Fibroblast of lung (primary cell): ENCODE measurements around the gene PDP2. TPM values are rescaled to one million over a fixed set of nuclear protein-coding genes. Genes with fewer than 3 reads are reported as not detected.

Experiments used
- DNase-seq, 2 donors: peaks; one replicate each; pipeline versions ENCODE4 v3.0.0 to v3.0.0-alpha.2; 2010; ENCODE audit warnings: low read depth in 2 of 2
- H2AFZ ChIP-seq: 2 replicates; pipeline ENCODE4 v1.5.1; 2012; ENCODE audit warnings: low read length, control low read depth, inconsistent platforms
- H3K27ac ChIP-seq: 2 replicates; pipeline ENCODE4 v1.5.1; 2011; ENCODE audit warnings: low read length, control low read depth; ENCODE audit not compliant: insufficient read depth
- H3K27me3 ChIP-seq: 2 replicates; pipeline ENCODE4 v1.5.1; 2011; ENCODE audit warnings: mild to moderate bottlenecking, low read length; ENCODE audit not compliant: control insufficient read depth, insufficient read depth
- H3K36me3 ChIP-seq: 2 replicates; pipeline ENCODE4 v1.5.1; 2011; ENCODE audit warnings: low read length; ENCODE audit not compliant: control insufficient read depth, insufficient read depth
- H3K4me1 ChIP-seq: 2 replicates; pipeline ENCODE4 v1.5.1; 2011; ENCODE audit warnings: low read length; ENCODE audit not compliant: control insufficient read depth, insufficient read depth; ENCODE audit errors: extremely low read depth
- H3K4me2 ChIP-seq: 2 replicates; pipeline ENCODE4 v1.5.1; 2011; ENCODE audit warnings: low read length, control low read depth; ENCODE audit not compliant: insufficient read depth; ENCODE audit errors: extremely low read depth
- H3K4me3 ChIP-seq, 4 experiments: fragments of 200-600 bp in 1 of 4; sonication (generic) in 1 of 4; replicated peaks in 1 of 4; 2 replicates each; pipeline ENCODE4 v1.5.1; 2011 to 2016; ENCODE audit warnings: low read length in 4 of 4, low read depth in 3 of 4, mild to moderate bottlenecking in 3 of 4, control low read depth in 2 of 4, inconsistent platforms in 1 of 4, mixed read lengths in 1 of 4; ENCODE audit not compliant: insufficient read depth in 1 of 4; ENCODE audit errors: control extremely low read depth in 1 of 4
- H3K79me2 ChIP-seq: 2 replicates; pipeline ENCODE4 v1.5.1; 2012; ENCODE audit warnings: mild to moderate bottlenecking, low read length, inconsistent platforms; ENCODE audit not compliant: control insufficient read depth, insufficient read depth
- H3K9ac ChIP-seq: 2 replicates; pipeline ENCODE4 v1.5.1; 2011; ENCODE audit warnings: mild to moderate bottlenecking, low read length, control low read depth; ENCODE audit not compliant: insufficient read depth
- H3K9me3 ChIP-seq: 2 replicates; pipeline ENCODE4 v1.5.1; 2012; ENCODE audit warnings: low read depth, low read length; ENCODE audit not compliant: control insufficient read depth, insufficient read depth
- H4K20me1 ChIP-seq: 2 replicates; pipeline ENCODE4 v1.5.1; 2011; ENCODE audit warnings: low read length; ENCODE audit not compliant: control insufficient read depth, insufficient read depth; ENCODE audit errors: extremely low read depth
- EZH2 ChIP-seq: IDR thresholded peaks from 2 replicates; pipeline ENCODE4 v1.5.1; 2012; ENCODE audit warnings: low read length, control low read depth, mild to moderate bottlenecking; ENCODE audit errors: missing control alignments
- polyA plus RNA-seq, 2 donors: library from polyadenylated mRNA; depleted of rRNA in 1 of 2; stranded (reverse) in 1 of 2; unstranded in 1 of 2; fragments of >200 nt; gene quantifications; 2 replicates each; pipeline ENCODE4 v1.2.1, GENCODE V29; 2011 to 2012; ENCODE audit warnings: missing spikeins in 1 of 2
- total RNA-seq: library from RNA; depleted of rRNA; stranded (reverse); fragments of >200 nt; gene quantifications from 2 replicates; pipeline ENCODE4 v1.2.1, GENCODE V29; 2014
- TF ChIP-seq, protein P1 (sequence below), 2 donors: IDR thresholded peaks in 1 of 2; conservative IDR thresholded peaks in 1 of 2; 1 replicate in 1 of 2; 2 replicates in 1 of 2; pipeline ENCODE4 v1.5.1; 2011 to 2012; ENCODE audit warnings: low read length in 2 of 2, control low read depth in 1 of 2, inconsistent platforms in 1 of 2, low read depth in 1 of 2, mild to moderate bottlenecking in 1 of 2

The PDP2 gene
- total and polyA plus RNA-seq, 2 donors (not counting 1 experiment from before 2014, with no cell fraction given), result 10.9 to 11.6 TPM

DNA sequence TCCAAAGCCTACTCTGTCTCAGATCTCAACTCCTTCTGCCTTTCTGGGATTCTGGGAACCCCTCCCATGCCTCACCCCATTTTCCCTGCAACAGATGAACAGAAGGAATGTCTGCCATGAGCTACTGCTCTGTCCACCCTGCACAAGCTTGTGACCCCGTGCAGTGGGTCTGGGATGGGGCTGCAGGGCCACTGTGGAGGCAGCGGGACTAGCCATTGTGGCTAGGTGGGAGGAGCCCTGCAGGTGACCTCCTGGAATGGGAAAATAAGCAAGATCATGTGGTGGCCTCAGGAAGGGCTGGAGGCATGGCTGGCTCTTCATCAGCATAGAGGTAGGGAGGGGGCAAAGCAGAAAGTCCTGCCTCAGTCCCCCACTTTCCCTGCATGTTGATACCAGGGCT, 13.7 kb downstream of the PDP2 start:
- TF ChIP-seq, protein P1, sequence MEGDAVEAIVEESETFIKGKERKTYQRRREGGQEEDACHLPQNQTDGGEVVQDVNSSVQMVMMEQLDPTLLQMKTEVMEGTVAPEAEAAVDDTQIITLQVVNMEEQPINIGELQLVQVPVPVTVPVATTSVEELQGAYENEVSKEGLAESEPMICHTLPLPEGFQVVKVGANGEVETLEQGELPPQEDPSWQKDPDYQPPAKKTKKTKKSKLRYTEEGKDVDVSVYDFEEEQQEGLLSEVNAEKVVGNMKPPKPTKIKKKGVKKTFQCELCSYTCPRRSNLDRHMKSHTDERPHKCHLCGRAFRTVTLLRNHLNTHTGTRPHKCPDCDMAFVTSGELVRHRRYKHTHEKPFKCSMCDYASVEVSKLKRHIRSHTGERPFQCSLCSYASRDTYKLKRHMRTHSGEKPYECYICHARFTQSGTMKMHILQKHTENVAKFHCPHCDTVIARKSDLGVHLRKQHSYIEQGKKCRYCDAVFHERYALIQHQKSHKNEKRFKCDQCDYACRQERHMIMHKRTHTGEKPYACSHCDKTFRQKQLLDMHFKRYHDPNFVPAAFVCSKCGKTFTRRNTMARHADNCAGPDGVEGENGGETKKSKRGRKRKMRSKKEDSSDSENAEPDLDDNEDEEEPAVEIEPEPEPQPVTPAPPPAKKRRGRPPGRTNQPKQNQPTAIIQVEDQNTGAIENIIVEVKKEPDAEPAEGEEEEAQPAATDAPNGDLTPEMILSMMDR (conservative IDR thresholded peaks at IDR 0.05 in 1 of 2, IDR thresholded peaks at IDR 0.05 in 1 of 2; ENCODE audit: low read depth in 1 of 2, low read length in 2 of 2), result no peak
- TF ChIP-seq EZH2, result no peak
- Histone ChIP-seq H3K9me3 (no peaks in the 10 kb centered on the region), H2AFZ (no peak overlapping the region), H3K36me3 (no peaks in the 10 kb centered on the region), H3K79me2 (no peaks in the 10 kb centered on the region), H3K4me1 (peaks cover 2% of the 10 kb centered on the region), H3K4me3 (no peak overlapping the region), H4K20me1 (no peaks in the 10 kb centered on the region), H3K27ac (no peak overlapping the region), H3K9ac (no peak overlapping the region), H3K4me2 (no peak overlapping the region), H3K27me3 (no peaks in the 10 kb centered on the region)
- no peak for DNase-seq

DNA sequence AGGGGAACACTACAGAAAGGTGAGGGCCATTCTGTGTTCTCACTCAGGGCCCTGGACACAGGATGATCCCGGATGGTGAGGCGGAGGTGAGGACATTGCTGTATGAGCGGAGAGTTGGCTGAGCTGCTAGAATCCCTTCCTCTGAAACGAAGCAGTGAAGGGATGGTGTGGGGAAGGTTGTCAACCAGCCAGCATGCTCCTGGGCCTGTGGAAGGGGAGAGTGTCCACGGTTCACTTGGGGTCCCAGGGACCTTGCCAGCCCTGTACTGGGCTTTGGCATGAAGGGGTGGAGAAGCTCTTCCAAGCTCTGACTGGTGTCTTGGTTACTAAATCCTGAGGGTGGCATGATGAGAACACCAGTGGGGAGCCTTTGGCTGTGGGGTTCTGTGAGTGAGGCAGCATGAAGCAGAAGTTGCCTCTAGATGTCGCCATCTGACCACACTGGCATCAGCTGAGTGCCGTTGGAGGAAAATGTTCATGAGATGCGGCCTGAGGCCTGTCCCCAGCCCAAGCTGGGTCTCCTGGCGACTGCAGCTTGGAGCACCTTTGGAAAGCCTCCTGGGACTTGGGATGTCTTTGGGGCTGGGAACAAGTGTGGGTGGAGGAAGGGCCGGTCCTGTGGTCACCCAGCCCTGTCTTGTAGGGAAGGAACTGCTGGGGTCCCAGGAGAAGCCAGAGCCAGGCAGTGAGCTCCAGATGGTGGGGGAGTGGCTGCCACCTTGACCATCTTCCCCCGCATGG, 14.8 kb downstream of the PDP2 start:
- no peaks in the 10 kb centered on the region for H3K36me3 ChIP-seq
- DNase-seq, result peak; percentile 57 to 81
- H3K4me2 ChIP-seq, result no peak overlapping the region
- peaks cover 12% of the 10 kb centered on the region for H3K4me1 ChIP-seq
- no peaks in the 10 kb centered on the region for H3K9me3 ChIP-seq
- TF ChIP-seq, protein P1 (conservative IDR thresholded peaks at IDR 0.05 in 1 of 2, IDR thresholded peaks at IDR 0.05 in 1 of 2; ENCODE audit: low read depth in 1 of 2, low read length in 2 of 2), result peak; percentile 87 to 94
- no peak for TF ChIP-seq EZH2
- H4K20me1 ChIP-seq, result no peaks in the 10 kb centered on the region
- no peak overlapping the region for H3K4me3 ChIP-seq
- no peak overlapping the region for H3K9ac ChIP-seq
- no peak overlapping the region for H3K27ac ChIP-seq
- no peak overlapping the region for H2AFZ ChIP-seq
- no peaks in the 10 kb centered on the region for H3K27me3 ChIP-seq
- H3K79me2 ChIP-seq, result no peaks in the 10 kb centered on the region

- H3K36me3 ChIP-seq, result no peaks in the 10 kb centered on the region
- H3K9ac ChIP-seq, result no peak overlapping the region
- no peaks in the 10 kb centered on the region for H3K79me2 ChIP-seq
- H3K27me3 ChIP-seq, result no peaks in the 10 kb centered on the region
- DNase-seq, result no peak
- no peak overlapping the region for H2AFZ ChIP-seq
- H3K4me2 ChIP-seq, result no peak overlapping the region
- no peak overlapping the region for H3K27ac ChIP-seq
- no peak for TF ChIP-seq EZH2
- TF ChIP-seq, protein P1 (conservative IDR thresholded peaks at IDR 0.05 in 1 of 2, IDR thresholded peaks at IDR 0.05 in 1 of 2; ENCODE audit: low read depth in 1 of 2, low read length in 2 of 2), result no peak
- H3K4me1 ChIP-seq, result peaks cover 16% of the 10 kb centered on the region
- no peaks in the 10 kb centered on the region for H3K9me3 ChIP-seq
- H3K4me3 ChIP-seq, result no peak overlapping the region
- H4K20me1 ChIP-seq, result no peaks in the 10 kb centered on the region
These were observed 15.3 kb downstream of the PDP2 start for GRCh38 chr16:66895689-66895979.
